Hematopoietic multipotent progenitor cell treated with erythropoietin and hydrocortisone succinate and interleukin-3 and kit ligand, for 4 days (in vitro differentiated cells): ENCODE data around the gene RNF213.

Experiments used
- DNase-seq: peaks from one replicate; pipeline ENCODE4 v3.0.0-alpha.2; 2015

RNF213 gene

GRCh38 chr17:80354336-80354735 is 93.7 kb downstream of the RNF213 start:
- no peak for DNase-seq

- DNase-seq: no peak
Measured at GRCh38 chr17:80356231-80356856, 95.7 kb downstream of the RNF213 start.

GRCh38 chr17:80358131-80358530 is 97.5 kb downstream of the RNF213 start:
- no peak for DNase-seq

- no peak for DNase-seq
Measured at GRCh38 chr17:80358861-80359260, 98.2 kb downstream of the RNF213 start.

- no peak for DNase-seq
Measured at GRCh38 chr17:80359422-80360110, 98.9 kb downstream of the RNF213 start.

GRCh38 chr17:80360396-80360795 is 99.7 kb downstream of the RNF213 start:
- DNase-seq: no peak

- DNase-seq: peak; percentile 33
Measured at GRCh38 chr17:80361495-80362220, 101.0 kb downstream of the RNF213 start.

GRCh38 chr17:80362428-80363119 is 101.9 kb downstream of the RNF213 start:
- DNase-seq: no peak

- DNase-seq: no peak
Measured at GRCh38 chr17:80363120-80363515, 102.5 kb downstream of the RNF213 start.

GRCh38 chr17:80363518-80364090 is 103.0 kb downstream of the RNF213 start:
- DNase-seq: no peak

GRCh38 chr17:80364091-80364691 is 103.5 kb downstream of the RNF213 start:
- peak; percentile 50 for DNase-seq

GRCh38 chr17:80365001-80365965 is 104.6 kb downstream of the RNF213 start:
- no peak for DNase-seq

- no peak for DNase-seq
Measured at GRCh38 chr17:80365983-80366382, 105.3 kb downstream of the RNF213 start.

- no peak for DNase-seq
Measured at GRCh38 chr17:80367503-80367902, 106.9 kb downstream of the RNF213 start.

- DNase-seq: no peak
Measured at GRCh38 chr17:80371196-80371595, 110.5 kb downstream of the RNF213 start.

GRCh38 chr17:80372456-80372855 is 111.8 kb downstream of the RNF213 start:
- no peak for DNase-seq

- DNase-seq: no peak
Measured at GRCh38 chr17:80372922-80373570, 112.4 kb downstream of the RNF213 start.

GRCh38 chr17:80374039-80374731 is 113.5 kb downstream of the RNF213 start:
- no peak for DNase-seq

- no peak for DNase-seq
Measured at GRCh38 chr17:80374732-80375585, 114.3 kb downstream of the RNF213 start.
